ENCODE data around the gene MSH4.
A peak's percentile ranks its signal among the peaks of the same experiment; 100 is the strongest.
"Not testable (repeated sequence)": the region's sequence is repeated elsewhere in the genome, so short reads cannot be mapped to it uniquely, and the experiment has no call there.

MSH4 gene

DNA sequence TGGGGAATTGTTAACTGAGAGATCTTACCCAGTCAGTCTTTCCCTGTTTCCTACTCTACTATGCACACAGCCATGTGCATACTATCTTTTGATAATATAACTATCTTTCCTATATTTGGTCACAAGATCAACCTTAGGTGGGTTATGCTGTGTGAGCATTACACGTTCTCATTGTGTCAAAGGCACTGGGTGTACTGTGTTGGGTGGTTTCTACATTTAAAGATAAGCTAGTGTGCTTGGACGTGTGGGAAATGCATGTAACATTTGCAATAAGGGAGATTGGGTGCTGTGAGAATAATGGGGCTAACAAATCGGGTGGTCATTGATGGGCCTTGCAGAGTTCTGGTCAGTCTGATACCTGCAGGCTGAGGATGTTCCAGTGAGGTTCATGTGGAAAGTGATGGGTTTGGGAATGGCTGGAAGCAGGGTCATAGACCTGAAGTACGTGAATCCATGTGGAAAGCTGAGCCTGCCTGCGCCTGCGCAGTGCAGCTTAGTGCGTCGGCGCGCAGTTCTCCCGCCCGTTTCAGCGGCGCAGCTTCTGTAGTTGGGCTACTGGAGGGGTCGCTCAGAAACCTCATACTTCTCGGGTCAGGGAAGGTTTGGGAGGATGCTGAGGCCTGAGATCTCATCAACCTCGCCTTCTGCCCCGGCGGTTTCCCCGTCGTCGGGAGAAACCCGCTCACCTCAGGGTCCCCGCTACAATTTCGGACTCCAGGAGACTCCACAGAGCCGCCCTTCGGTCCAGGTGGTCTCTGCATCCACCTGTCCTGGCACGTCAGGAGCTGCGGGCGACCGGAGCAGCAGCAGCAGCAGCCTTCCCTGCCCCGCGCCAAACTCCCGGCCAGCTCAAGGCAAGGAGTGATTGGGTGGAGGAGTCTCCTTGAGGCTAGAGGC is at the start of gene MSH4:
TSS of gene MSH4 (plus strand) at position 507 of the 897 bp plus-strand sequence. CDS start at position 611, 104 bp downstream.
- DNase-seq = peak; percentile 85

GRCh38 chr1:75757210-75757609 is 39.5 kb upstream of the MSH4 start:
- DNase-seq = not testable (repeated sequence)

DNA sequence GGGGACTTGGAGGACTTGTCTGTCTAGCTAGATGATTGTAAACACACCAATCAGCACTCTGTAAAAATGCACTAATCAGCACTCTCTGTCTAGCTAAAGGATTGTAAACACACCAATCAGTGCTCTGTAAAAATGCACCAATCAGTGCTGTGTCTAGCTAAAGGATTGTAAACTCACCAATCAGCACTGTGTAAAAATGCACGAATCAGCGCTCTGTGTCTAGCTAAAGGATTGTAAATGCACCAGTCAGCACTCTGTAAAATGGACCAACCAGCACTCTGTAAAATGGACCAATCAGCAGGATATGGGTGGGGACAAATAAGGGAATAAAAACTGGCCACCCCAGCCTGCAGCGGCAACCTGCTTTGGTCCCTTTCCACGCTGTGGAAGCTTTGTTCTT is 38.1 kb upstream of the MSH4 start:
- not testable (repeated sequence) for DNase-seq

- no peak for DNase-seq
Measured at GRCh38 chr1:75764057-75764655, 32.5 kb upstream of the MSH4 start.

DNA sequence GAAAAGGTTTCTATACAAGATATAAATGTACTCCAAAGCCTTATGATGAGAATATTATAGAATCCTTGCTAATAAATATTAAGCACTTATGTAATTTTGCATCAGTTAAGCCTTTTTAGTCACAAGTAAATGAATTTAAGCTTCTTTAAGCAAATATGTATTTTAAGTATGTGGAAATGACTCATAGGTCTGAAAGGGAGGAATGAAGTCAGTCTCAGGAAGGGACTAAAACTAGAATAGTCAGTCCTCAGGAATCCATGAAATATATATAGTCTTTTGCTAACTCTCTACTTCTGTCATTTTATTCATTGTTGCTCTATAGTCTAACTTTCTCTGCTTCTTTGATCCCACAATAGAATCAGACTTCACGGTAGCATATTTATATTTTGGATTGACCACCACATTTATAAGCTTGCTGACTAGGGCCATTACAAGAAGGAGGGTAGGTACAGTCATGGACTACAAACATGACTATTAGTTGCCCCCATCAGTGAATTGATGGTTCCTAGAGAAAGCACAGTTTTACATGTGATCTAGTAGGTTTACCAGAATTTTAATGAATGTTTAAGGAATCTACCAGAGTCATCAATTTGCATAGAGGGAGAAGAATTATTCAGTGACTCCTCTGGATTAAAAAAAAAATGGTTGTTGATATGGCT is 30.9 kb upstream of the MSH4 start:
- no peak for DNase-seq

GRCh38 chr1:75768016-75768415 is 28.7 kb upstream of the MSH4 start:
- DNase-seq = no peak

- no peak for DNase-seq
Measured at GRCh38 chr1:75770761-75771160, 25.9 kb upstream of the MSH4 start.

DNA sequence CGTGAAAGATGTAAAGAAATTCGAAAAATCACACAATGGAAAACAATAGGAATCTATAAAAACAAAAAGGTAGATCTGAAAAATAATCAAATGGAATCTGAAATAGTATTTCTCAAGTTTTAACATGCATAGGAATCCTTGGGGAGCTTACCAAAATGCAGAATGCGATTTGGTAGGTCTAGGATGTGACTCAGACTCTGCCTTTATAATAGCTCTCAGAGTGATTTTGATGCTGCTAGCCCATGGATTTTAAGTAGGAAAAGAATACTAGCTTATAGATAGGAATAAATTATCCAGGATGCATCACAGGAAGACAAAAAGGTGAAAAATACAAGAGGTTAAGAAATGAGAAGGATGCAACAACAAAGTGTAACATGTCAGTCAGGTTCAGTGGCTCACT is 24.7 kb upstream of the MSH4 start:
- DNase-seq = no peak

DNA sequence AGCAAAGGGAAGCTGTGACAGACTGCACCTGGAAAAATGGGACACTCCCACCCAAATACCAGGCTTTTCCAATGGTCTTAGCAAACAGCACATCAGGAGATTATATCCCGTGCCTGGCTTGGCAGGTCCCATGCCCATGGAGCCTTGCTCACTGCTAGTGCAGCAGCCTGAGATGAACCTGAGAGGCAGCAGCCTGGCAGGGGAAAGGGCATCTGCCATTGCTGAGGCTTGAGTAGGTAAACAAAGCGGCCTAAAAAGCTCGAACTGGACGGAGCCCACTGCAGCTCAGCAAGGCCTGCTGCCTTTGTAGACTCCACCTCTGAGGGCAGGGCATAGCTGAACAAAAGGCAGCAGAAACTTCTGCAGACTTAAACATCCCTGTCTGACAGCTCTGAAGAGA is 18.9 kb upstream of the MSH4 start:
- DNase-seq = not testable (repeated sequence)

GRCh38 chr1:75778694-75779093 is 18.0 kb upstream of the MSH4 start:
- DNase-seq = not testable (repeated sequence)

DNA sequence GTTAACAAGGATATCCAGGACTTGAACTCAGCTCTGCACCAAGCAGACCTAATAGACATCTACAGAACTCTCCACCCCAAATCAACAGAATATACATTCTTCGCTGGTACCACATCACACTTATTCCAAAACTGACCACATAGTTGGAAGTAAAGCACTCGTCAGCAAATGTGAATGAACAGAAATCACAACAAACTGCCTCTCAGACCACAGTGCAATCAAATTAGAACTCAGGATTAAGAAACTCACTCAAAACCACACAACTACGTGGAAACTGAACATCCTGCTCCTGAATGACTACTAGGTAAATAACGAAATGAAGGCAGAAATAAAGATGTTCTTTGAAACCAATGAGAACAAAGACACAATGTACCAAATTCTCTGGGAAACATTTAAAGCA is 16.5 kb upstream of the MSH4 start:
- DNase-seq = not testable (repeated sequence)

- not testable (repeated sequence) for DNase-seq
Measured at GRCh38 chr1:75783920-75784319, 12.8 kb upstream of the MSH4 start.

- no peak for DNase-seq
Measured at GRCh38 chr1:75785320-75785982, 11.2 kb upstream of the MSH4 start.

DNA sequence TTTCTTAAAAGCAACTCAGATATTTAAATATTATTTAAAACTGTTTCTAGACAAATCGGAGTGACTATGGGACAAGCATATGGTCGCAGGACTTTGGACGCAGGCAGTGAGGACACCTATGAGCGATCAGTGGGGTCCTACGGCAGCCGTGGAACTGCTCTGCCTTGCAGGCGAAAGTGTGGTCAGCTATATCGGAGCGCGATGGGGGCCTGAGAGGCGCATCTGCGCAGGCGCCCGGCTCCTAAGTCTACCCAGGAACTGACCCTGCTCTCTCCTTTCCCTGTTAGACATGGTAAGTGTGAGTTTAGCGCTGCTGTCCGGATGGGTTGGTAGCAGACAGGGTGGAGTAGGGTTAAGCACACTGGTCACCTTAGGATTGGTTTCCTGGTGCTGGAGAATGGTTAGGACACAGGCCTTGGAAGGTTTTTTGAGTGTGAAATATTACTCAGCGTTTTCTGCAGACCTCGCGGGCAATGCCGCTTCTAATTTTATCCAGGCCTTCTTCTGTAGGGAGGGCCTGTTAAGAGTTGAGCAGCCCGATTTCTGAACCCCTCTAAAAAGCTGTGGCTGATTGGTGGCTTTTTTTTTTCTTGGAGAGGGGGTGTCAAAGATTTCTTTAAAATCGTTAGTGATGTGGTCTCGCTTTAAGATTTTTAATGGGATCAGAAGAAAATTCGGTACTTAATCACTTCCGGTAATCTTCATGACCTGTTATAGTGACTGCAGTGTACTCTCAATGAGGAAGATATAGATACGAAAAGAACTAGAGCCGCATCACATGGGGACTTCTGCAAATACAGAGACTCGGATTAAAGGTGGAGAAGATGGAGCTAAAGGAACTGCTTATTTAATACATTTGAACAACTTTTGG is 10.5 kb upstream of the MSH4 start, which contains the start of gene RABGGTB:
TSS of gene RABGGTB (plus strand) at position 274 of the 871 bp plus-strand sequence. CDS start at position 290, 16 bp downstream.
- DNase-seq = peak; percentile 99

DNA sequence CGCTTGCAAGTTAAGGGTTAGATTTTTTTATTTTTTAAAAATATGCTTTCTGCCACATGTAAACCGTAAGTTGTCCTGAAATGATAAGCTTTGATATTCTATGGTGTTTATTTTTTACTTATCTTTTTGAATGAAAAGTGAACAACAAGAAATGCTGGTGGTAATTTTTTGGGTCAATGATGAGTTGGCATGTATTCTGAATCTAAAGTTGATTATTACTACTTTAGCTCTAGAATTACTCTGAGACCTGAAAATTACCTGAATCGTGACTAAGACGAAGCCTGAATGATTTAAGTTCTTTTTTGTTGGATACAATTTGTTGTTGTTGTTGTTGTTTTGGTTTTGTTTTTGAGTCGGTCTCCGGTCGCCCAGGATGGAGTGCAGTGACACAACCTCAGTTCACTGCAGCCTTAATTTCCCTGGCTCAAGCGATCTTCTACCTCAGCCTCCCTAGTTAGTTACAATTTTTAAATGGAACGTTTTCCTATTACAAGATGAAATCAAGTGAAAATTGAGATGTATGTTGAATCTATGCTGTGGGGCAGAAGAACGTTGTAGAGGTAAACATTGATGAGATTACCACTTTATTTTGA is 9.7 kb upstream of the MSH4 start:
- no peak for DNase-seq

- no peak for DNase-seq
Measured at GRCh38 chr1:75787524-75787923, 9.2 kb upstream of the MSH4 start.

DNA sequence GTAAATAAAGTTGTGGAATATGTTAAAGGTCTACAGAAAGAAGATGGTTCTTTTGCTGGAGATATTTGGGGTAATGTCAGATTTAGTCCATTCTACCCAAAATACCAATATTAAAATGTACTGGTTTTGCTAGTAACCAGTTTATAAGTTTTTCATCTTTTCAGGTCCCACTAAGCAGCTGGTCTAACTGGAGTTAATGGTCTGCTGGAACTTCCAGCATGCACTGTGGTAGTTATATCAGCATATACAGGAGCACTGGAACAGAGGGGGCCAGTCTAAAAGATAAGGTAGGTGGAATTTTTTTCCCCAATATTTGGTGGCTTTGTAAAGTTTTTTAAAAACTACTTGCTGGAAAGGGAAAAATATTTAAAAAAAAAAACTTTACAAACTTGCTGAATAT is 6.7 kb upstream of the MSH4 start:
- DNase-seq = no peak

DNA sequence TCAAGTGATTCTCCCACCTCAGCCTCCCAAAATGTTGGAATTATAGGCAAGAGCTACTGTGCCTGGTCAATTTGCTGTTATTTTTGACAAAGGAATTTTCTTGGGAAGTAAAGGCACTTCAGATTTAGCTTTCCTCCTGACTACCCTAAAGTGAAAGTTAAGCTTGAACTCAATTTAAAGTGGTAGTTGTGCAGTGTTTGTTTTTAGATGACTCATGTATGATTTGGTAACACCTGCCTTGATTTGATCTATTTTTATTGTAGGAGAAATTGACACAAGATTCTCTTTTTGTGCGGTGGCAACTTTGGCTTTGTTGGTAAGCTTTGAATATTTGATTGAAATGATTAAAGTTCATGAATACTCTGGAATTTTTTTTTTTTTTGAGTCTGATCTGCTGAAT is 5.7 kb upstream of the MSH4 start:
- DNase-seq = no peak

GRCh38 chr1:75792091-75792490 is 4.6 kb upstream of the MSH4 start:
- DNase-seq = no peak

DNA sequence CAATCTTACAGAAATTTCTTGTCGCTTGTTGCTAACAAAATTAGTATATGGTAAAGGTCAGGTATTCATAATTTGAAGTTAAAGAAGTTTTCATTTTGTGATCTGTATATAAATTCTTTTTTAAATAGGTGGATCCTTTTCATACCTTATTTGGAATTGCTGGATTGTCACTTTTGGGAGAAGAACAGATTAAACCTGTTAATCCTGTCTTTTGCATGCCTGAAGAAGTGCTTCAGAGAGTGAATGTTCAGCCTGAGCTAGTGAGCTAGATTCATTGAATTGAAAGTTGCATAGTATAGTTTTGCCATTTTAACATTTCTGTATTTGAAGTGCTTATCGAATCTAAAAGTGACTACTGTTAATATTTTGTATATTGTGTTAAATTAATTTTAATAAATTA is 2.3 kb upstream of the MSH4 start:
- DNase-seq = no peak

GRCh38 chr1:75795703-75796193 is 934 bp upstream of the MSH4 start:
- DNase-seq = no peak

DNA sequence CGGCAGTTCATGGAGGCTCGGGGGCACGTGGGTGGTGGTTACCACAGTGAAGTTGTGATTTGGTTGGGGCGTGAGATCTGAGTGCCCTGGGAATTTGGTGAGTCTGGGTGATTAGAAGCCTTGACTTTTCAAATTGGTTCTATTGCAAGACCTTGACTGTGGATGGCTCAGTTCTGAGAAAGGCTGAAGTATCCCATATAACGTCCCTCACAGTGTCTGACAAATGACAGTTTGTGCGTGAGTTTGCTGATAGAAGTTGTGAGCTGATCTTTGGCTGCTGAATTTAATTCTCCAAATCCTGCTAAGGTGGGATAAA is 549 bp downstream of the MSH4 start:
- no peak for DNase-seq

Data from NCI-H510A treated with DMSO at 0.1 percent for 48 hours (cell line).